ENCODE results near the gene DGAT2.

DNA sequence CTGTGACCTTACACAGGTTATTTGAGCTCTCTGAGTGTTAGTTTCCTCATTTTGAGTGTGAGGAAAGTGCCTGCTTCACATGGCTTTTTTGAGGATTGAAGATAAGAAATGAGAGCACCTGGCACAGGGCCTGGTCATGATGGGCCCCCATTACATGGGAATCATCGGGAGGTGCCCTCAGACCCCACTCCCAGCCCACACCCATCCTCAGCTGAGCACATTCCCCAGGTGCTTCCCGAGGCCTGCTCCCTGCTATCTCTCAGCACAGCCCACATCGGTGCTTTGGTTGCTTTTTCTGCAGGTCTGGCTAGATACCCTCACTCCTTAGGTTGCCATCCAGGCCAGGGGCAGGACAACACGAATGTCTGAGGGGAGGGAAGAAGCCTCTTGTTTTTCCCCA, 16.6 kb downstream of the DGAT2 start:
- TF ChIP-seq, protein P1, sequence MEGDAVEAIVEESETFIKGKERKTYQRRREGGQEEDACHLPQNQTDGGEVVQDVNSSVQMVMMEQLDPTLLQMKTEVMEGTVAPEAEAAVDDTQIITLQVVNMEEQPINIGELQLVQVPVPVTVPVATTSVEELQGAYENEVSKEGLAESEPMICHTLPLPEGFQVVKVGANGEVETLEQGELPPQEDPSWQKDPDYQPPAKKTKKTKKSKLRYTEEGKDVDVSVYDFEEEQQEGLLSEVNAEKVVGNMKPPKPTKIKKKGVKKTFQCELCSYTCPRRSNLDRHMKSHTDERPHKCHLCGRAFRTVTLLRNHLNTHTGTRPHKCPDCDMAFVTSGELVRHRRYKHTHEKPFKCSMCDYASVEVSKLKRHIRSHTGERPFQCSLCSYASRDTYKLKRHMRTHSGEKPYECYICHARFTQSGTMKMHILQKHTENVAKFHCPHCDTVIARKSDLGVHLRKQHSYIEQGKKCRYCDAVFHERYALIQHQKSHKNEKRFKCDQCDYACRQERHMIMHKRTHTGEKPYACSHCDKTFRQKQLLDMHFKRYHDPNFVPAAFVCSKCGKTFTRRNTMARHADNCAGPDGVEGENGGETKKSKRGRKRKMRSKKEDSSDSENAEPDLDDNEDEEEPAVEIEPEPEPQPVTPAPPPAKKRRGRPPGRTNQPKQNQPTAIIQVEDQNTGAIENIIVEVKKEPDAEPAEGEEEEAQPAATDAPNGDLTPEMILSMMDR (IDR thresholded peaks at IDR 0.05) = no peak
- TF ChIP-seq POLR2A (IDR thresholded peaks at IDR 0.05) = no peak

Data from right lobe of liver (tissue), 4 donors.